Activated T-helper 17 cell treated with anti-CD3 and anti-CD28 coated beads, Interleukin-2, amount 50 U/mL, for 72 hours (primary cell): ENCODE data around the gene EGFR. TPM values are rescaled to one million over a fixed set of nuclear protein-coding genes. Genes with fewer than 3 reads are reported as not detected.
A peak's percentile ranks its signal among the peaks of the same experiment; 100 is the strongest.

Experiments used
- ATAC-seq: fragments of 150-1000 bp; cut with Tn5 transposase; replicated peaks from 2 replicates; pipeline ENCODE4 v1.10.0; 2021; ENCODE audit warnings: mild to moderate bottlenecking, moderate library complexity
- H3K27ac Mint-ChIP-seq: one replicate; pipeline ENCODE4 v1.8.0; 2022; ENCODE audit warnings: mixed read lengths
- H3K27me3 Mint-ChIP-seq: one replicate; pipeline ENCODE4 v1.8.0; 2022; ENCODE audit warnings: mixed read lengths
- H3K36me3 Mint-ChIP-seq: one replicate; pipeline ENCODE4 v1.8.0; 2022; ENCODE audit warnings: low read depth, mild to moderate bottlenecking, mixed read lengths
- H3K4me1 Mint-ChIP-seq: one replicate; pipeline ENCODE4 v1.8.0; 2022; ENCODE audit warnings: mixed read lengths
- H3K4me3 Mint-ChIP-seq: one replicate; pipeline ENCODE4 v1.8.0; 2022; ENCODE audit warnings: mild to moderate bottlenecking, mixed read lengths
- H3K9me3 Mint-ChIP-seq: one replicate; pipeline ENCODE4 v1.8.0; 2022; ENCODE audit warnings: mixed read lengths
- total RNA-seq, 2 donors: library from RNA; stranded (reverse); gene quantifications; one replicate each; pipeline ENCODE4 v1.2.3, GENCODE V29; 2022

The EGFR gene
- total RNA-seq, 2 donors from 2014 or later: 0.02 TPM; not detected in 1

DNA sequence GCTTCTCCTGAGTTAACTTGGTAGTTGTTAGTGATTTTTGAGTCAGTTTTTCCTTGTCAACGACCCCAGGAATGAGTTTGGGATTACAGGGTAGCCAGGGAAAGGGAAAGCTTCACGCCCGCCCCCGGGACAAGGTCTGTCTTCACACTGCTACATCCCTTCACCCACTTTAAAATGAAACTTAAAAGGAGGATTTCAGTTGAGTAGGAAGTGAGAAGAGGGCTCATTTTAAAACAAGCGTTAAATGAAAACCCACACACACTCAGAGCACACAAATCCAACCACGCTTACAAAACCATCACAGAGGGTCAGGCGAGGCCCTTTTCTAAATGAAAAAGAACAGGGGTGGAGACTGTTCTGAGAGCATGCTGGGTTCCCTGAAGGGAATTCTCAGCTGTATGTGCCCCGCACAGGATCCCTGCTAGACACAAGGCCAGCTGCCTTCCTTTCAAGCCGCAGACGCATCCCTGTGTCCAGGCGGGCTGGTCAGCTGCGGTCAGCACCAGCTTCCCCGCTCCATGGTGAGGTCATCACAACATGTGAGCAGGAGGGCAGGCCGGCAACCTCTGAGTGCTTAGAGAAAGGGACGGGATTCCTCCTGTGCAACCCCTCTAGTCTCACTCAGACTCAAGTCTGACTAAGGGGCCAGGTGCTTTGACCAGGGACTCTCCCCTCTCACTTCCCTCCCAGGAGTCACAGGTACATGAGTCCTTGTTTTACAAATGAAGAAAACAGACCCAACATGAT lies 111.8 kb downstream of the EGFR start:
- ATAC-seq: peak; percentile 38
- H3K4me3 Mint-ChIP-seq: no peak overlapping the region

GRCh38 chr7:55131142-55131929 lies 112.5 kb downstream of the EGFR start:
- peak; percentile 0 for ATAC-seq
- Mint-ChIP-seq H3K27me3 (peaks cover 13% of the 10 kb centered on the region), H3K4me1 (peaks cover 12% of the 10 kb centered on the region), H3K36me3 (no peaks in the 10 kb centered on the region), H3K27ac (no peak overlapping the region), H3K4me3 (no peak overlapping the region), H3K9me3 (no peaks in the 10 kb centered on the region)

More for the DNA sequence above, 111.8 kb downstream of the EGFR start:
- Mint-ChIP-seq H3K36me3 (no peaks in the 10 kb centered on the region), H3K9me3 (no peaks in the 10 kb centered on the region), H3K27me3 (peaks cover 18% of the 10 kb centered on the region), H3K27ac (no peak overlapping the region), H3K4me1 (peaks cover 12% of the 10 kb centered on the region)

GRCh38 chr7:55132550-55132889 lies 113.7 kb downstream of the EGFR start:
- peaks cover 16% of the 10 kb centered on the region for H3K27me3 Mint-ChIP-seq
- H3K27ac Mint-ChIP-seq: peak overlapping the region; percentile 82
- H3K36me3 Mint-ChIP-seq: no peaks in the 10 kb centered on the region
- ATAC-seq: peak; percentile 68
- no peaks in the 10 kb centered on the region for H3K9me3 Mint-ChIP-seq
- peak overlapping the region; percentile 46 for H3K4me3 Mint-ChIP-seq
- peaks cover 12% of the 10 kb centered on the region for H3K4me1 Mint-ChIP-seq

DNA sequence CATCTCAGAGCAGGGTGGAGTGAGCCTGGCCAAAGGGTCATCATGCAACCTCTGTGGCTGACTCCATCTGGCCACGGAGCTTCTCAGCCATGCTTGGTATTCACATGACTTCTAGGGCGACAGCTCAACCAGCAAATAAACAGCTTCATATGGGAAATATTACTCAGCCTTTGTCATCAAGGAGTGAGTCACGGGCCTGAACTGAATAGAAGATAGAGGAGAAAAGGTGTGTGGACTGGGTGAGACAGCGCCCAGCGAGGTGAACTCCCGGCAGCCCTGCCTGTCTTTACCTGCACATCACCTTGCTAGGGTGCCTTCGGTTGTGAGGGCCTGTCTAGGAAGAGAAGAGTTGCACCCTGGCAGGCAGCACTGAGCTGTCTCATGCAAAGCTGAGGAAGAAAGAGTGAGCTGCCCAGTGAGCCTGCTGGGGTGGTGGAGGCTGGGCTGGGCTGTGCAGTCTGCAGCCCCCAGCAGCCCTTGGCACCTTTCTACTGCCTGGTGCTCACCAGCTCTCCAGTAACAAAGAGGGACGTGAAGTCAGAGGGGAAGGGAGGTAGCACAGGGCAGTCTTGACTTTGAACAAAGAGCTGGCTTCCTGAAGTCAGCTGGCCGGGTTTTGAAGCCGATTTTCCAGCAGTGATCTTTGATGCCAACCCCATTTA lies 114.2 kb downstream of the EGFR start:
- Mint-ChIP-seq H3K4me1 (peaks cover 12% of the 10 kb centered on the region), H3K27ac (peak overlapping the region; percentile 82)
- ATAC-seq: peak; percentile 82

GRCh38 chr7:55133630-55134358 lies 115.0 kb downstream of the EGFR start:
- Mint-ChIP-seq H3K4me1 (peaks cover 12% of the 10 kb centered on the region), H3K27ac (peak overlapping the region; percentile 53), H3K27me3 (peaks cover 16% of the 10 kb centered on the region), H3K9me3 (peaks cover 2% of the 10 kb centered on the region), H3K36me3 (no peaks in the 10 kb centered on the region), H3K4me3 (peak overlapping the region; percentile 46)
- ATAC-seq: peak; percentile 30

More for the DNA sequence above, 114.2 kb downstream of the EGFR start:
- Mint-ChIP-seq H3K36me3 (no peaks in the 10 kb centered on the region), H3K4me3 (peak overlapping the region; percentile 46), H3K27me3 (peaks cover 16% of the 10 kb centered on the region), H3K9me3 (no peaks in the 10 kb centered on the region)

DNA sequence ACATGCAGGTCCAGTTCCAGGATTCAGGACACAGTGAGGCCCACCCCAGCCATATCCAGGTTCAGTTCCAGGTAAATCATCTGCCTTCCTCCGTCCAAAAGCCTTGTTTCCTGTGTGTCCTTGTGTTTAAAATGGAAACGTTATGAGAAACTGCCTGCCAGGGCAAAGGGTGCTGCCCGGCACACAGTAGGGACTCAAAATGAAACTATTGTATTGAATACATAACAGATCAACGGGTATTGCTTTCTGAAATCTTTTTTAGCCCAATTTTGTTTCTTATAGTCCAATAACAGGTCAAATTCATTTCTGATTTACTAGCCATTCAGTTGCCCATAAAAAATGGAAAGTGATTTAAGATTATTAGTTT lies 115.5 kb downstream of the EGFR start:
- Mint-ChIP-seq H3K4me1 (peaks cover 12% of the 10 kb centered on the region), H3K4me3 (no peak overlapping the region), H3K36me3 (no peaks in the 10 kb centered on the region), H3K27ac (peak overlapping the region; percentile 53), H3K27me3 (peaks cover 16% of the 10 kb centered on the region), H3K9me3 (peaks cover 4% of the 10 kb centered on the region)
- no peak for ATAC-seq

- H3K36me3 Mint-ChIP-seq: no peaks in the 10 kb centered on the region
- no peak overlapping the region for H3K4me3 Mint-ChIP-seq
- H3K27me3 Mint-ChIP-seq: peaks cover 16% of the 10 kb centered on the region
- no peak for ATAC-seq
- H3K4me1 Mint-ChIP-seq: peaks cover 12% of the 10 kb centered on the region
- peak overlapping the region; percentile 53 for H3K27ac Mint-ChIP-seq
- H3K9me3 Mint-ChIP-seq: peaks cover 4% of the 10 kb centered on the region
These were observed 116.0 kb downstream of the EGFR start for GRCh38 chr7:55134786-55135185.

DNA sequence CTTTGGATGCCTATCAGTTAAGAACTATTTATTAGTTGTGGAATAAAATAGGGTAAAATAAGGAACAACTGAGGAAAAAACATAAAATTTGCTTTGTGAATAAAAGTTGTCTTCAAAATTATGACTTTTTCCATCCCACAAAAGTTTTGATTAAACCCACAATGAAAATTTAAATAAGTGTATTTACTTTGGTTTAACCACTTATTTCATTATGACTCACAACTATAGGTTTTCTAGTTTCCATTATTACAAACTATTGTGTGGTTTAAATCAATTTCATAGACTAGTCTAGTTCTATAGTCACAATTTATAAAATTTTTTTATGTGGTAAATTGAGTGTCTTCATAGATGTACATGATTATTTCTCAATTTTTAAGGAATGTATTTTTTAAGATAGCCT lies 116.6 kb downstream of the EGFR start:
- Mint-ChIP-seq H3K4me1 (peaks cover 12% of the 10 kb centered on the region), H3K9me3 (peaks cover 4% of the 10 kb centered on the region), H3K4me3 (no peak overlapping the region), H3K27ac (no peak overlapping the region), H3K36me3 (no peaks in the 10 kb centered on the region), H3K27me3 (peaks cover 16% of the 10 kb centered on the region)
- ATAC-seq: no peak

DNA sequence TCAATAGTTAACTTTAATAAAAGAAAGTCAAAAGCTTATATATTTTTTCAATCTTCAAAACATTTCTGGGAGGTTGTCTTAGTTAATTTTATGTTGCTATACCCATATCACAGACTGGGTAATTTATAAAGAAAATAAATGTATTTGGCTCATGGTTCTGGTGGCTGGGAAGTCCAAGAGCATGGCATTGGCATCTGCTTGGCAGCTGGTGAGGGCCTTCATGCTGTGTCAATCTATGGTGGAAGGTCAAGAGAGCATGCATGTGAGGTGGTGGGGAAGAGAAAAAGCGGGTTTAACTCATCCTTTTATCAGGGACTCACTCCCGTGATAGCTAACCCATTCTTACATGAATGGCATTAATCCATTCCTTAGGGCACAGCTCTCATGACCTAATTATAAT lies 119.8 kb downstream of the EGFR start:
- H3K4me1 Mint-ChIP-seq: no peaks in the 10 kb centered on the region
- H3K36me3 Mint-ChIP-seq: no peaks in the 10 kb centered on the region
- peaks cover 13% of the 10 kb centered on the region for H3K27me3 Mint-ChIP-seq
- ATAC-seq: no peak
- H3K27ac Mint-ChIP-seq: no peak overlapping the region
- H3K9me3 Mint-ChIP-seq: peaks cover 4% of the 10 kb centered on the region
- H3K4me3 Mint-ChIP-seq: no peak overlapping the region

DNA sequence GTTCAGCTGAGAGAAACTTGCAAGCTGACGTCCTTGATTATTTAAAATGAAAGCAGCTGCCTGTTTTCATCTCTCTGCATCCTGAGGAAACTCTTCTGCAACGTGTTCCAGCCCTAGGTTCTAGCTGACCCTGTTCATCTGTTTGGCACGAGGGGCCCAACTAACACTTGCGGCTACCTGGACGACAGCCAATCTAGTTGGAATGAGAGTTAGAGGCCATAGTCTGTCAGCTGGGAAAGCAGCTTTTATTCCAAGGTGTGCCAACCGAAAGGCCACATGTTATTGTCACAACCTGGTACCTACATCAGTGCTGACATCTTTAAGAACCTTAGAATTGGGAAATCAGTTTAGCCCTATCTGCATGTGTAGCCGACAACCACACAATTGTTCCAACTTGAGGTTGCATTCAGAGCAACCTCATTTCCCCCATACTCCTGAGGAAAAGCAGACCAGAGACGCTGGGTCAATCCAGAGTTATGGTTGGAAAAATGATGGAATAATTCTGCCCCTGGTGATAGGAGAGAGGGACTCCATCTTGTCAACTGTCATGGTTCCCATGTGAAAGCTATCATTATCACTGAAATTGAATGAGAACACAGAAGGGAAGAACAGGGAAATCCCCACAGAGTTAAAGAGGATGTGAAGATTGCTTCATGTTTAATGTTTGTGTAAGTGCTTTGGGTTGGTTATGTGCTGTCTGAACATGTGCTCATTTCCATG lies 121.6 kb downstream of the EGFR start:
- Mint-ChIP-seq H3K27ac (no peak overlapping the region), H3K27me3 (peaks cover 23% of the 10 kb centered on the region), H3K9me3 (peaks cover 4% of the 10 kb centered on the region), H3K4me1 (no peaks in the 10 kb centered on the region), H3K36me3 (no peaks in the 10 kb centered on the region), H3K4me3 (no peak overlapping the region)
- peak; percentile 42 for ATAC-seq

DNA sequence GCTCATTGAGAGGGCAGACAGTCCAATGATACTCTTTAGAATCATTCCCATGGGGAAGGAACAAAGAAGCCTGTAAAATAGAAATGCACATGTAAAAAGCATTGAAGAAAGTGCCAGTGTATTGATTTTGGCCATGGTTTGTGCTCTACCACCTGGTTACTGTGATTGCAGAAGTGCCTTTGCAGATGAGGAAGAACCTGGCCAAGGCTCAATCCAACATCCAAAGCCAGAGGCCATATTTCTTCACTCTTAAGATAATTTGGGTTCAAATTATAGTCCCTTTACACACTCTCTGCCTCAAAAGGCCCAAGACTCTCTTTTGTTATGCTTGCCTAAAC lies 122.1 kb downstream of the EGFR start:
- Mint-ChIP-seq H3K4me3 (no peak overlapping the region), H3K27ac (no peak overlapping the region), H3K9me3 (peaks cover 4% of the 10 kb centered on the region), H3K36me3 (no peaks in the 10 kb centered on the region), H3K27me3 (peaks cover 27% of the 10 kb centered on the region), H3K4me1 (no peaks in the 10 kb centered on the region)
- no peak for ATAC-seq

GRCh38 chr7:55142919-55143600 lies 124.2 kb downstream of the EGFR start:
- peaks cover 4% of the 10 kb centered on the region for H3K9me3 Mint-ChIP-seq
- H3K36me3 Mint-ChIP-seq: no peaks in the 10 kb centered on the region
- ATAC-seq: no peak
- peaks cover 33% of the 10 kb centered on the region for H3K27me3 Mint-ChIP-seq
- H3K27ac Mint-ChIP-seq: no peak overlapping the region
- H3K4me3 Mint-ChIP-seq: no peak overlapping the region
- no peaks in the 10 kb centered on the region for H3K4me1 Mint-ChIP-seq
